ENCODE data around the gene KRTAP6-2. TPM values are rescaled to one million over a fixed set of nuclear protein-coding genes. Genes with fewer than 3 reads are reported as not detected.

KRTAP6-2 gene
- total and polyA plus RNA-seq, 2 of the 13 experiments (the other 11 are each of a cell fraction or from before 2014, with no cell fraction given): not detected

DNA sequence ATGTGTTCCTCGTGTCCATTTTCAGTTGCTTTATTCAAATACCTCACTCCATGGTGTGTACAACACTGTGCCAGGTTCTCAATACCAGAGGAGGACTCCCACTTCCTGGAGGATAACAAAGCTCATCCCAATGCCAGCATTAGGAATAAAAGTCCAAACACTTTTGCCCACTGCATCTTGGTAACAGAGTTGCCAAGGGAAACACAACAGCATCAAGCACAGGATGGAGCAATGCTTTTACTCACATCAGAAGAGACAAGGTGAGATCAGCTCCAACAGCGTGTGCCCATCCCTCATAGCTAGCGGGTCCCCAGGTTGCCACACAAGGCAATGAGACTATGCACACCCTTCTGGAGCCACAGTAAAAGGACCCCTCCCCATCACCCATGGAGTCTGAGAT is 24.7 kb upstream of the KRTAP6-2 start:
- Histone ChIP-seq H4K20me1 (ENCODE audit: insufficient read depth, low read length) (no peaks in the 10 kb centered on the region), H3K9me3 (ENCODE audit: low read length) (peaks cover 87% of the 10 kb centered on the region), H3K4me2 (ENCODE audit: low read depth, low read length) (no peak overlapping the region), H3K36me3 (replicated peaks in 1 of 2; ENCODE audit: control insufficient read depth in 1 of 2, insufficient read depth in 2 of 2, low read length in 2 of 2) (no peaks in the 10 kb centered on the region), H3K4me3 (replicated peaks in 1 of 3; ENCODE audit: insufficient read depth in 1 of 3, low read depth in 2 of 3, low read length in 3 of 3) (no peak overlapping the region), H2AFZ (ENCODE audit: low read length) (no peak overlapping the region), H3K4me1 (ENCODE audit: insufficient read depth, low read length) (no peaks in the 10 kb centered on the region), H3K27ac (ENCODE audit: extremely low read length, insufficient read depth, low read length) (no peak overlapping the region), H3K9ac (ENCODE audit: insufficient read depth, low read depth, low read length) (no peak overlapping the region), H3K79me2 (ENCODE audit: insufficient read depth, low read length) (no peaks in the 10 kb centered on the region), H3K27me3 (ENCODE audit: control insufficient read depth in 1 of 2, insufficient read depth in 2 of 2, low read length in 2 of 2) (no peaks in the 10 kb centered on the region)
- no TSS peak for BruUV-seq (replicated peaks)
- ChIA-PET POLR2A (no interaction called here), CTCF (ENCODE audit: low intra/inter-chr PET ratio, low total read pairs) (no interaction called here)
- WGBS (ENCODE audit: low lambda C conversion rate): 25% methylated on average over 1 of the region's 3 CpGs
- FAIRE-seq (no peak), ATAC-seq (no peak), DNase-seq (ENCODE audit: low spot score) (no peak)
- intact Hi-C loops (cut with micrococcal nuclease; ENCODE audit: unreplicated experiment): no loop called here
- in situ Hi-C loops (cut with HindIII; ENCODE audit: extremely low pct_ligation_motif_present, low pct_unique_long_range_greater_than_20kb): no loop called here
- TF ChIP-seq GATAD2A (CRISPR knock-in tag; IDR thresholded peaks at IDR 0.05): no peak

DNA sequence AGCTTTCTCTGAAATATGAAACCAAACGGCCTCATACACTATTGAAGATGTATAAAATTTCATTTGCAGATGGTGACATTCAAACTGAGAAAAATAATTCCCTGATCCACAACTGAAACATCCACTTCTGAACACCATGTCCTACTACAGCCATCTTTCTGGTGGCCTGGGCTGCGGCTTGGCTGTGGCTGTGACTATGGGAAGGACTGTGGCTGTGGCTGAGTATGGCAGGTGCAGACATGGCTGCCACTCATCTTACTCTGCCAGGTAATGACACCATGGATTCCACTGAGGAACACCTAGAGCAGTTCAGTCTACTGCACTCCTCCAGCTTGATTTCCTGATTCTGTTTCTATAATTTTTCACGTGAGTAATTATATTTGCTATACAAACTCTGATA is 21.8 kb upstream of the KRTAP6-2 start, which contains the start of gene KRTAP20-4:
TSS of gene KRTAP20-4 (plus strand) at position 106 of the 400 bp plus-strand sequence.
- H3K9me3 ChIP-seq (ENCODE audit: low read length): peaks cover 83% of the 10 kb centered on the region
- H3K79me2 ChIP-seq (ENCODE audit: insufficient read depth, low read length): no peaks in the 10 kb centered on the region
- FAIRE-seq: no peak
- H3K4me2 ChIP-seq (ENCODE audit: low read depth, low read length): no peak within 1 kb of the TSS
- TF ChIP-seq NFE2L2 (IDR thresholded peaks at IDR 0.05; ENCODE audit: low read length) (no peak), ARNTL (CRISPR knock-in tag; IDR thresholded peaks at IDR 0.05) (no peak), STAG1 (CRISPR knock-in tag; IDR thresholded peaks at IDR 0.05) (no peak), DNMT1 (CRISPR knock-in tag; IDR thresholded peaks at IDR 0.05) (no peak)
- TF ChIP-seq, protein P1, sequence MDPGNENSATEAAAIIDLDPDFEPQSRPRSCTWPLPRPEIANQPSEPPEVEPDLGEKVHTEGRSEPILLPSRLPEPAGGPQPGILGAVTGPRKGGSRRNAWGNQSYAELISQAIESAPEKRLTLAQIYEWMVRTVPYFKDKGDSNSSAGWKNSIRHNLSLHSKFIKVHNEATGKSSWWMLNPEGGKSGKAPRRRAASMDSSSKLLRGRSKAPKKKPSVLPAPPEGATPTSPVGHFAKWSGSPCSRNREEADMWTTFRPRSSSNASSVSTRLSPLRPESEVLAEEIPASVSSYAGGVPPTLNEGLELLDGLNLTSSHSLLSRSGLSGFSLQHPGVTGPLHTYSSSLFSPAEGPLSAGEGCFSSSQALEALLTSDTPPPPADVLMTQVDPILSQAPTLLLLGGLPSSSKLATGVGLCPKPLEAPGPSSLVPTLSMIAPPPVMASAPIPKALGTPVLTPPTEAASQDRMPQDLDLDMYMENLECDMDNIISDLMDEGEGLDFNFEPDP (CRISPR knock-in tag; conservative IDR thresholded peaks at IDR 0.05): no peak
- 2% methylated on average over 3 of the region's 3 CpGs for WGBS (ENCODE audit: low lambda C conversion rate)
- H2AFZ ChIP-seq (ENCODE audit: low read length): no peak within 1 kb of the TSS
- no peaks in the 10 kb centered on the region for H4K20me1 ChIP-seq (ENCODE audit: insufficient read depth, low read length)
- POLR2A ChIA-PET: no interaction called here
- intact Hi-C loops (cut with micrococcal nuclease; ENCODE audit: unreplicated experiment): no loop called here
- no TSS peak for BruUV-seq (replicated peaks)
- in situ Hi-C loops (cut with HindIII; ENCODE audit: extremely low pct_ligation_motif_present, low pct_unique_long_range_greater_than_20kb): no loop called here
- ATAC-seq: no peak
- CTCF ChIA-PET (ENCODE audit: low intra/inter-chr PET ratio, low total read pairs): no interaction called here
- H3K36me3 ChIP-seq (replicated peaks in 1 of 2; ENCODE audit: control insufficient read depth in 1 of 2, insufficient read depth in 2 of 2, low read length in 2 of 2): no peaks in the 10 kb centered on the region
- no peak within 1 kb of the TSS for H3K4me3 ChIP-seq (replicated peaks in 1 of 3; ENCODE audit: insufficient read depth in 1 of 3, low read depth in 2 of 3, low read length in 3 of 3)
- no peak within 1 kb of the TSS for H3K9ac ChIP-seq (ENCODE audit: insufficient read depth, low read depth, low read length)
- no peaks in the 10 kb centered on the region for H3K4me1 ChIP-seq (ENCODE audit: insufficient read depth, low read length)
- H3K27me3 ChIP-seq (ENCODE audit: control insufficient read depth in 1 of 2, insufficient read depth in 2 of 2, low read length in 2 of 2): no peaks in the 10 kb centered on the region
- no peak within 1 kb of the TSS for H3K27ac ChIP-seq (ENCODE audit: extremely low read length, insufficient read depth, low read length)
- no peak for DNase-seq (ENCODE audit: low spot score)

All from HepG2 (cell line).